HG03575 (cell line): ENCODE measurements around the gene TMEM14C.
"Not testable (repeated sequence)": the region's sequence is repeated elsewhere in the genome, so short reads cannot be mapped to it uniquely, and the experiment has no call there.

Experiments
- ATAC-seq: cut with Tn5 transposase; IDR thresholded peaks from one replicate; pipeline ENCODE4 v1.9.1; 2021; ENCODE audit not compliant: unreplicated experiment, insufficient number of reproducible peaks, low FRiP score; ENCODE audit errors: extremely low read depth

The TMEM14C gene

DNA sequence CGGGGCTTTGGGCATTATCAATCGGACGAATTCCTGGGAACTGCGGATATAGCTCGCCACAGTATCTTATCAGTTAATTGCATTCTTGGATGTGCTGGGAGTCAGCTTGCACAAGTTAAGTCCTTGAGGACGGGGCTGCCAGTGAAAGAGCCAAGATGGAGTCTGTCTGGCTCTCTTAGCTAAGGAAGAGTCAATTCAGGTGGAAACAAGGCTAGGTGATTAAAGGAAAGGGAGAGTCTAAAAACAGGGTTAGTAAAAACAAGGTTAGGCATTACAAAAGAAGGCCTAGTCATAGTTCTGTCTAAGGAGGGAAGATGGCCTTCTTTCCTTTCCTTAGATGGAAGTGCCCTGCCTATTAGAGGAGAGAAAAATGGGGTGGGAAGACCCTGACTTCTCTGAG lies 27.7 kb downstream of the TMEM14C start:
- not testable (repeated sequence) for ATAC-seq

DNA sequence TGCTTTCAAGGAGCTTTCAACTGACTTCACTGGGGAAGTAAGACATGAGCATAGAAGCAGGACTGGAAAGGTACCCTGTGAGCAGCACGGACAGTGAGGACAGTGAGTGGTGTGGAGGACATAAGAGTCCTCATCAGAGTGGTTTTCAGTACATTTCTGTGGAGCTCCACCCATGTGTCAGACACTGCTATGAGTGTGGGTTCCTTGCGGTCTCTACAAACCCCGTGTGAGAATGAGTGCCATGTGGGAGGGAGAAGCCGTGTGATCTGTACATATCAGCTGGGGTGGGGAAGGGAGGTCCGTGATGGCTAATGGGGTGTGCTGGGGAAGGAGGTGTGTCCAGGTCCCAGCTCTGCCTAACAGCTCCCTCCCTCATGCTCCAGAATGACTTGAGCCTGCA lies 28.9 kb downstream of the TMEM14C start:
- ATAC-seq, result not testable (repeated sequence)

DNA sequence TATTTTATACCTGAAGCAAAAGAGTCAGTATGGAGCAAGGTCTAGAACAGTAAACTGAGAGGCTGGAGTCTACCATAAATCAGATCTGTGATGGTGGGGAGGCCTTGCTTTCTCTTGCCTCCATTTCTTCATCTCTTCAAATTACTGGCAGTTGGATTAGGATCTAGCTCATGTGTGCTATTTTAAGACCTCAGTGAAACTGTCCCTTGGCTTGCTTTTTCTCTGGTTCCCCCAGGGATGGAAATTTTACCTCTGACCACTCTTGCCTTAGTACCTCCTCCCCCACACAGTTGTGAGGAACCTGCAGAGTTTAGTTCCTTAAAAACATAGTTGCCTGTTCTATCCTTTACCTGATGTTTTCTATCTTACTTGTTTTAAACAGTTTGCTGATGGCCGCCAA lies 33.2 kb downstream of the TMEM14C start:
- no peak for ATAC-seq

DNA sequence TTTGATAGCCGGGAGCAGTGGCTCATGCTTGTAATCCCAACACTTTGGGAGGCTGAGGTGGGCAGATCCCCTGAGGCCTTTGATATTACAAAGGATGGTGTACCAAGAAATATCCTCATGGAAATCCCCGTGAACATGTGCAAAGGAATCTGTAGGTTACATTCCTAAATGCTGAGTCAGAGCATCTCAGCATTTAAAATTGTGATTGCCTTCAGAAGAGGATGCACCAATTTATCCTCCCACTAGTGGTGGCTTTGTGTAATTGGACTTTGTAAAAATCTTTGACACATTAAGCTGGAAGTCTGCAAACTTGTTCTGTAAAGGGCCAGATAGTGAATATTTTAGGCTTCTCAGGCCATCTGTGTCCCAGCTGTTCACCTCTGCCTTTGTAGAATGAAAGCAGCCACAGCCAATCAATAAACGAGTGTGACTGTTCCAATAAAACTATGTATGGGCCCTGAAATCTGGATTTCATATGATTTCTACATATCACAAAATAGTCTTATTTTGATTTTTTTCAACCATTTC lies 36.5 kb downstream of the TMEM14C start:
- no peak for ATAC-seq

DNA sequence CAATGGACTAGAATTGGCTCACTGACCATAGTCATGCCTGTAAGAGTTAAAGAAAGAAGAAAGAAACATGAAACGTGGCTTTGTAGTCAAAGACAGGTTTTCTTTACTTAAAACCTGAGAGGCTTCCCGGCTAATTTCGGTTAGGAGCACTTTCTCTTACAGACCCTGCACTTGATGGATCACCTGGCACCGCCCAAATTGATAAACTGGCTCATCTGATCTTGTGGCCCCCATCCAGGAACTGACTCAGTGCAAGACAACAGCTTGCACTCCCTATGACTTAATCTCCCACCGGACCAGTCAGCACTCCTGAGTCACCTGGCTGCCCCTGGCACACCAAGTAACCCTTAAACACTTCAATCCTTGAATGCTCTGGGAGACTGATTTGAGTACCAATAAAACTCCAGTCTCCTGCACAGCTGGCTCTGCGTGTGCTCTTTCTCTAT lies 37.0 kb downstream of the TMEM14C start:
- ATAC-seq, result no peak

DNA sequence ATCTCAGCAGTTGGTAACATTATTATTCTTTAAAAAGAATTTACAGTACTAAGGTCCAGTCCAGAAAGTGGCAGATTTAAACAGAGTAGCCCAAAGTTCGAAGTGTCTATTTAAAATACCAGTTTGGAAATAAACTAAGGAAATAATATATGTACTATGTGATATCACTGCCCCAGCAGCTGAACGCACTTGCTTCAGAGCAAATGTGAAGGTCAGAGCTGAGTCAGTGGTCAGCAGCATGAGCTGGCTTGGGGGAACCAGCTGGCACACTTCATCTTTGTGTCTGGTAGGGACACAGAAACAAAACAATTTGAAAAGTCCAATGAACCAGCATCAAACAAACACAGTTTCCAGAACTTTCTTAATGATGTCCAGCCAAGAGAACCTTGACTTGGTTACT lies 40.1 kb downstream of the TMEM14C start:
- no peak for ATAC-seq

DNA sequence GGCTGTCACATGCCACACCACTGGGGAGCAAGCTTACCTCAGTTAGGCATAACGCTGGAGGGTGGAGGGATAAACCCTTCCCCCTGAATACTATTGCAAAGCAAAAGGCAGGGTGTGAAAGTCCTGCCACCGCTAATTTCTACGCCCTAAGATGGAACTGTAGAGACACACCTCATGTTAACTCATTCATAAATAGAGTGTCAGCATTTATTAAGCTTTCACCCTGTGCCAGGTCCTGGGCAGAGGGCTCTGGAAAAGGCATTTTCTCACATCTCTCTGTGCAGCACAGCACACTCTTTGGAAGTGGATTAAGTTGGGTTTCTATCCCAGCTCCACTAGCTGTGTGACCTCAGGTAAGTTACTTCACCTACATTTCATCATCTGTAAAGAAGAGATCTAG lies 46.5 kb downstream of the TMEM14C start:
- no peak for ATAC-seq

DNA sequence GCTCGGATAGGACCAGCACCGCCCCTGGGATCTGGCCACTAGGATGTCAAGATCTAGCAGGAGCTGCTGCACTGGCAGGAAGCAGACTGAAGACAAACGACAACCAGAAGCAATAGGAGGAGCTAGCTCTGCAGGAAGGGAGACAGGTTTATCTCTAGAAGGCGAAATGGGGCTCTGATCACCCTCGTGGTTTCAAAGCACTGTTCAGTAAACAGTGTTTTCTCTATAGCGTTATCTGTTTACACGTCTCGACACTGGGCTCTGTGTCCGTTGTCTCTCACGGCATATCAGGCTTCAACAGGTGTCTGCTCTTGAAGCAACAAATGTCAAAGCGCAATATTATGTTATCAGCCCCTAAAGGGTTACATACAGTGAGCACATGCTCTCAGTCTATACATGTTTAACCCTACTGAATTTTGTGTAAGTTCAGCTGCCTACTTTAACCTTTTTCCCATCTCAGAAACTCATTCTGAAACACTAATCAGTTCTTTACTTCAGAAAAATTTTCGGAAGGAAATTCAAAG lies 48.6 kb downstream of the TMEM14C start:
- ATAC-seq, result no peak

DNA sequence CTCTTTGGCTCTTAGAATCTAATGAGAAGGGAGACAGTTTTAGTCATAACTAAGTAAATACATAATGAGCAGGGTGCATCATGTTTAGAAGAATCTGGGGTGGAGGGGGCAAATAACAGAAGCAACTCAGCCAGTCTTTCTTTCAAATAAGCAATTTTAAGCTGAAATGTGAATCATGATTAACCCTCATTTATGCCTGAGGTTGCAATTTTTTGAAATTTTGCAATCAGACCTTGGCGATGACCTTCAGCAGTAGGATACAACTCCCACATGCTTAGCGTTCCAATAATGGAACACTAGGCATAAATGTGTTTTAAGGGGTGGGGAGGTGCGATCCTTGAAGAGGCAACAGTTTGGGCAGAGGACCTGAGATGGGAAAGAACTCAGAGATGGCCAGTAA lies 55.4 kb downstream of the TMEM14C start:
- no peak for ATAC-seq

DNA sequence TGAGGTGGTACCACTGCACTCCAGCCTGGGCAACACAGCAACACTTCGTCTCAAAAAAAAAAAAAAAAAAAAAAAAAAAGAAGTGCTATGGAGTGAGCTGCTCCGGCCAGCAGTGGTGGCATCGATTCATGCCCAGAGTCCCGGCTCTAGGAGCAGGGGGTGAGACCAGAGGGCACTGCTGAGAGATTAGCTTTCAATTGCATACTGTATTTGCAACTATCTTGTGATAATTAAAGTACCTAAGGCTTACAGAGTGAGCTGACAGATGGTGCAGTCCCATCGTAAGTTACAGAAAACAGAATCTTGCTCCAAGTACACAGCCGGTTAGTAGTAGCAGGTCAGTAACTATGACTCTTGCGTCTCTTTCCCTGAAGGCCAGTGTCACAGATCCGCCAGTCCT lies 56.2 kb downstream of the TMEM14C start:
- no peak for ATAC-seq
